HG03378 (cell line): ENCODE results near the gene GPR155.
A peak's percentile ranks its signal among the peaks of the same experiment; 100 is the strongest.
"Not testable (repeated sequence)": the region's sequence is repeated elsewhere in the genome, so short reads cannot be mapped to it uniquely, and the experiment has no call there.

ENCODE experiments used
- ATAC-seq: cut with Tn5 transposase; IDR thresholded peaks from one replicate; pipeline ENCODE4 v1.9.1; 2021; ENCODE audit warnings: mild to moderate bottlenecking, moderate library complexity; ENCODE audit not compliant: unreplicated experiment

GPR155 gene

DNA sequence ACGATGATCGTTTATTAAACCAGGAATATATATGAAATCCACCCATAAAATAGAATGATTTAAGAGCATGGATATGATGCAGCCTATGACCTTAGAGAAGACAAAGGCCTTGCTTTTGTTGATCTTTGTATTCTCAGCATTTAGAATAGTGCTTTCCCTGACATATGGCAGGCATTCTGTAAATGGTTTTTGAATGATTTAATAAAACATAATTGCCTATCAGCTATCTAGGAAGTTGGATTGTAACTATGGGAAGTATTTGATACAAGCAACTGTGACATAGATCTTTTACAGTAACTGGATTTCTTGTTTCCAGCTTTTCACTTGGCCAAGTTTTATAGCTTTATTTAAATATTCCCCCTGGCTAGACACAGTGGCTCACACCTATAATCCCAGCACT lies 5.1 kb upstream of the GPR155 start:
- ATAC-seq = no peak

DNA sequence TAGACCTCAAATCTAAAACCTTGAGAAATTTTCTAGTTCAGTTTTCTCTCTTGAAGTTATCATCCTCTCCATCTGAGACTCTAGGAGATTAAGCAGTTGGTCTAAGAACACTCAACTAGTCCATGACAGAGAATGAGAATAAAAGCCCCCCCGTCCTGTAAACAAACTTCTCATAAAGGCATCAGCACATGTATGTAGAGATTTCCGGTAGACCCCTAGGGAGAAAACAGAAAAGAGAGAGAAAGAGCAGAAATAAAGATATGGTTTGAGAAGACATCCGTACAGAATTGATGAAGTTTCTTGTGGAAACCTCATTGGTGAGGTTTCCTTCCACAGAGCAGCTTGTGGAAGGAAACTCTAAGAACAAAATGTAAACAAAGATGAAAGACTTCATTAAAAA lies 3.2 kb upstream of the GPR155 start:
- ATAC-seq = no peak

DNA sequence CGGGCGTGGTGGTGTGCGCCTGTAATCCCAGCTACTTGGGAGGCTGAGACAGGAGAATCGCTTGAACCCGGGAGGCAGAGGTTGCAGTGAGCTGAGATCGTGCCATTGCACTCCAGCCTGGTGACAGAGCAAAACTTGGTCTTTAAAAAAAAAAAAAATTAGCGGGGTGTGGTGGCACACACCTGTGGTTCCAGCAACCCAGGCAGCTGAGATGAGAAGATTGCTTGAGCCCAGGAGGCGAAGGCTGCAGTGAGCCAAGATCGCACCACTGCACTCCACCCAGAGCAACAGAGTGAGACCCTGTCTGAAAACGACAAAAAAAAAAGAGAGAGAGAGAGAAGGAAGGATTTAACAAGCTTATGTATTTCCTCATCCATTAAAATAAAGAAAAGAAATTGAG lies 2.7 kb upstream of the GPR155 start:
- not testable (repeated sequence) for ATAC-seq

DNA sequence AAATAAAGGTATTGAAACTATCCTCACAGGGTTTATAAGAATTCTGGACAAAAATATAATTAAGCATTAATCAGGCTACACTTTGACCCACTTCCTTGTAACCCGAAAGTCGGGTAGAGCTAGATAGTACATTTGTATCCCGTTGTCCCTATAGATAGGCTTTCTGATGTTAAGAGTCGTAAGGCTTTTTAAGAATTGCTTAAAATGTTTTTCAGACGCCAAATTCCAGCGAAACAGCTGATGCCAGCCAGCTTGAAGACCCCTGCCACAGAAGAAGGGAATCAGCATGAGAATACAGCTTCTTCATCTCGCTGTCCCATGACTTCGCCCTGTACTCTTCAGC lies 962 bp upstream of the GPR155 start:
- no peak for ATAC-seq

DNA sequence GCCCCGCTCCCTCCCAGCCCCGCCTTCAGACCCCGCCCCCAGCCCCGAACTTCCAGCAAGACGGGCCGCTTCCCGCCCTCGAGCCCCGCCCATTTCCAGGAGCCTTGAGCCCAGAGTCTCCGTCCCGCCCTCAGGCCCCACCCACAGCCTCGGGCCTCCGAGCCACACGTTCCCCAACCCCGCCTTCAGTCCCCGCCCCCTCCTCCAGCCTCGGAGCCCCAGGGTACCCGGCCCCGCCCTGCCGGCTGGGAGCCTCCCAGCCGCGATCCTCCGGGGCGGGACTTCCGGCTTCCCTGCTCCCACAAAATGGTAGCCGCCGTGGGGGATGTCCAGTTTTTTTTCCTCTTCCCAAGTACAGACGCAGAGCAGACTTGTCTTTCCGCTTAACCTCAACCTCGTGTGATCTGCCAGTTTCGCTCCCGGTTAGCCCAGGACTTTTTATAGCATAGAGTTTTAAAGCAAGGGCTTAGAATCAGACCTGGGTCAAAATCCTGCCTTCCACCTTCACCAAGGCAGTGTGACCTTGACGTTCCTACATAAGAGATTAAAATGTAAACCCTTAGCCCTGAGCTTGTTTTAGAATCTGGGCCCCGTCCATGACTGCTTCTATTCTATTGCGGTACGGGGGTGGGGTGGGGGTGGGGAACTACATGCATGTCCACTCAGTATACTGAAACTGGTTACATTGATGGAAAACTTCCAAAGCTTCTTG lies 435 bp upstream of the GPR155 start:
- ATAC-seq = peak; percentile 35

DNA sequence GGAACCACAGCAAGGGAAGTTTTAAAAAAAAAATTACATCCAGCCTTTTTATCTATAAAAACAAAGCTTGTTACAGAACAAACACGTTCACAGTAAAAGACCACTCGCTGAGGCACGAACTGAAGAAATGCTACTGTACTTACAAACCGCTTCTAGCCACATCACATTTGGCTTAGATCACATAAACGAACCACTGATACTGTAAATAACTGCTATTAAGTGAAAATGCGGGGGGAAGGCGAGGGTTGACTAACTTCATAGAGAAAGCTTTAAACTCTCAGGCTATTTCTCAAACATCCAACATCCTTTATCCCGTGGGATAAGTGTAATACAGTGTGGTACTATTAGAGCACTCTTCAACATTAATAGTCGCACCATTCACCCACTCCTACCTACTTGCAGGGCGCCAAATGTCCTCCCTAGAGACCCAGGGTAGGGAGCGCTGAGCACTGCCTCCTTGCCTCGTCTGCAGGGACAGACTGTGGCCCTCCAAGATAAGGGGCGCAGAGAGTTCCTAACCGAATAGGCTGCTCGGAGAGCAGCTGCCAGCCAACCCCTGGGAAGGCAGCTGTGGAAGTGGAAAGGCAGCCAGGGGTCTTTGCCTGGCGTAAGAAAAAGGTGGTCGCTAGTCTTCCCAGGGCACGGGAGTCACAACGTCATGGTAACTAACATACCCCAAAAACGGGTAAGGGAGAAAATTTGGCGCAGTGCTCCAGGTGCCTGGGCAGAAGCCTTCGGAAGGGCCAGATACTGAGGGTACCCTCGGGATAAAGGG lies 854 bp downstream of the GPR155 start:
- peak; percentile 32 for ATAC-seq

DNA sequence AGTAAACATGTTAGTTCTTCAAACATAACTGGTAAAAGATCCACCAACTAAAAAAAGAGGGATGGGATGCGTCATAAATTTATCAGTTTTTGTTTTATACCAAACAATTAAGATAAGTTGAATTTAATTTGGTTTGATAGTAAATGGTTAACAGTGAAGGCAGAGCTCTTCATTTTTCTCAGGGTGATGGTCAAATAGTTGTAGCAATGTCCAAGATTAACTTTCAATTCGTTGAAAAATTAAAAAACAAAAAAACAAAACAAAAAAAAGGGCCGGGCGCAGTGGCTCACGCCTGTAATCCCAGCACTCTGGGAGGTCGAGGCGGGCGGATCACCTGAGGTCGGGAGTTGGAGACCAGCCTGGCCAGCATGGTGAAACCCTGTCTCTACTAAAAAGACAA lies 1.8 kb downstream of the GPR155 start:
- not testable (repeated sequence) for ATAC-seq

DNA sequence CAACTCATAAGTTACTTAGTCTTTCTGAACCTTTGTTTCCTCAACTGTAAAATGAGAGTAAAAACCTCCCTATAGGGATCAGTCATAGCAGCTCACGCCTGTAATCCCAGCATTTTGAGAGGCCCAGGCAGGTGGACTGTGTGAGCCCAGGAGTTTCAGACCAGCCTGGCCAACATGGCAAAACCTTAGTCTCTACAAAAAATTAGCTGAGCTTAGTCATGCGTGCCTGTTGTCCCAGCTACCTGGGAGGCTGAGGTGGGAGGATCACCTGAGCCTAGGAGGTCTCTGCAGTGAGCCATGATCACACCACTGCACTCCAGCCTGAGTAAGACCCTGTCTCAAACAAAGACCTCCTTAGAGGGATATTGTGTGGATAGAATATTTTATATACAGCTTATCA lies 2.3 kb downstream of the GPR155 start:
- ATAC-seq = no peak

DNA sequence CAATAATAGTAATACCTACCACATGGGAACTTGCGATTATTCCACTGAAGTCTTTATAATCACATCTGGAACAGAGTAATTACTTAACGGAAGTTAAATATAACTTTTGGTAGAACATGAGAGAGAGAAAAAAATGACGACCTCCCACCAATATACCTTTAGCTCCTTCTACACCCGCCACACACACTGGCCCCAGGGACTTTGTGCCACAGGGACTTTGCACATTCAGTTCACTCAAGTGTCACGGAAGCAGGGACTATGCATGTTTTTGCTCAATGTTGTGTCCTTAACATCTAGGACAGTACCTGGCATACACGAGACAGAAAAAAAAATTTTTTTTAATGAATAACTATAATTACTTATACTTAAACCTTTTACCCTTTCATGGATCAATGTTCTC lies 4.0 kb downstream of the GPR155 start:
- ATAC-seq = no peak

DNA sequence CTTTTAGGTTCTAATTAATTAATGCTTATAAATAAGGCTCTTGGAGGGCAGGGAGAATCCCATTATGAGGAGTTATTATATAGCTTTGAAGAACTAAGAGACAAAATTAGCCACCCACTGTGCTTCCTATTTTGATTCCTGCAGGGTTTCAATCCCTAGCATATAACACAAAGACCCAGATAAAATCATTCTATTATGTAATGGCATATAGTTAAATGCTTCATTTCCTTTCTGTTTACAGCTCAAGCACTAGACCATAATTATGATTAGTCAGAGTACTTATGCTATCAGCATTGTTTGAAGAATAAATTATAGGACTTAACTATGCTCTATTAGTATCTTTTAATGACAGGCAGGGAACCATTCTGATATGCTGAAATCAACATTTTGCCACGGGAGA lies 9.1 kb downstream of the GPR155 start:
- no peak for ATAC-seq

DNA sequence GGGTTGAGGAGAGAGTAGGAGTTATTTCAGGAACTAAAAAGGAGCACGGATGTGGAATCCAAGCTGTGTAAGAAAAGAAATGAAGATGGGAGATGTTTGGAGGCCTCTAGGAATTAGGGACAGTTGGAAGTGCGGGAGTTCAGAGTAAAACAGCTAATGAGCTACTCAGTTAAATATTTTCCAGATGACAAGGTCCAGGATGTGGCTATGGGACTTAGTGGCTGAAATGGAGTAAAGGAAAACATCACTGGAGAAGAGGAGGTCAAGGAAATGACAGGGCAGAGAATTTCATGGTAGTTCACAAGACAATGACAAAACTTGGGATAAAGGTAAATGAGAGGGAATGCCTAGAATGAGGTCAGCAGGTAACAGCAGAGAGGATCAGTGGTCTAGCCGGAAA lies 13.0 kb downstream of the GPR155 start:
- ATAC-seq = no peak

DNA sequence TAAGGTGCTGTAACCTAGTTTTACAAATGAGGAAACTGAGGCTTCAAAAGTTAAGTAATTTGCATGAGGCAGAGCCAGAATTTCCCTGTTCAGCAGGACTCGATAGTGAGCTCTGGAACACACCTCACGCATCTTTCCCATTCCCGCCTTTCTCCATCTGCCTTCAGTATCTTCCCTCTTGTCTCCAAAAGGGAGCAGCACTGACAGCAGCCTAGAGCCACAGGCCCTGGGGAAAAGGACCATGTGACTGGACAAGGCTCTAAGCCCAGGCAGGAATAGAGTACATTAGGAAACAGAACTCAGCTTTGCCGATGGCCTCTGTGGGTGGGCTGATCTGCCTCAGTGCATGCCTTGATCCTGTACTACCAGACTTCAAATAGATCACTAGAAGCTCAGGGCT lies 21.5 kb downstream of the GPR155 start:
- ATAC-seq = no peak

DNA sequence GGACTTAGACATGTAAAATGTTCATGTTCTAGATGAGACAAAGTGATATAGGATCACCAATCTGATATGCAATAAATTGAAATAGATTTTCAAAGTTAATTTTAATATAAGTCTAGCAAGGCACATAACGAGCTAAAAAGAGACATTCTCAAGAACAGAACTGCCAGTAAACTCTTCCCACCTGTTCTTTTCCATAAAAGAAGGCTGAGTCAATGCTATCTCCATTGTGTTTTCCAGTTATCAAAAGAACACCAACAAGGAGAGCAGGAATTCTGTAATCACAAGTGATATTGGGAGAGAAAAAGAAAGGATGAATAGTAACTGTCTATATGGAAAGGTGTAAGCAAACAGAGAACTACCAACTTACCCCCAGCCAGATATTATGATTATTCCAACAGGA lies 25.6 kb downstream of the GPR155 start:
- no peak for ATAC-seq

DNA sequence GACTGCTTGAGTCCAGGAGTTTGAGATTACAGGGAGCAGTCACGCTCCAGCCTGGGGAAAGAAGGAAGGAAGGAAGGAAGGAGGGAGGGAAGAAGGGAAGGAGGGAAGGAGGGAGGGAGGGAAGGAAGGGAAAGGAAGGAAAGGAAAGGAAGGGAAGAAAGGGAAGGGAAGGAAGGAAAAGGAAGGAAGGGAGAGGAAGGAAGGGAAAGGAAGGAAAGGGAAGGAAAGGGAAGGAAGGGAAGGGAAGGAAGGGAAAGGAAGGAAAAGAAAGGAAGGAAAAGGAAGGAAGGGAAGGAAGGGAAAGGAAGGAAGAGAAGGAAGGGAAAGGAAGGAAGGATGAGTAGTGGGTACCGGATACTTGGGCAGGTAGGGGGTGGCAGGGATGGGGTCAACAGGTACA lies 32.3 kb downstream of the GPR155 start:
- ATAC-seq = no peak

DNA sequence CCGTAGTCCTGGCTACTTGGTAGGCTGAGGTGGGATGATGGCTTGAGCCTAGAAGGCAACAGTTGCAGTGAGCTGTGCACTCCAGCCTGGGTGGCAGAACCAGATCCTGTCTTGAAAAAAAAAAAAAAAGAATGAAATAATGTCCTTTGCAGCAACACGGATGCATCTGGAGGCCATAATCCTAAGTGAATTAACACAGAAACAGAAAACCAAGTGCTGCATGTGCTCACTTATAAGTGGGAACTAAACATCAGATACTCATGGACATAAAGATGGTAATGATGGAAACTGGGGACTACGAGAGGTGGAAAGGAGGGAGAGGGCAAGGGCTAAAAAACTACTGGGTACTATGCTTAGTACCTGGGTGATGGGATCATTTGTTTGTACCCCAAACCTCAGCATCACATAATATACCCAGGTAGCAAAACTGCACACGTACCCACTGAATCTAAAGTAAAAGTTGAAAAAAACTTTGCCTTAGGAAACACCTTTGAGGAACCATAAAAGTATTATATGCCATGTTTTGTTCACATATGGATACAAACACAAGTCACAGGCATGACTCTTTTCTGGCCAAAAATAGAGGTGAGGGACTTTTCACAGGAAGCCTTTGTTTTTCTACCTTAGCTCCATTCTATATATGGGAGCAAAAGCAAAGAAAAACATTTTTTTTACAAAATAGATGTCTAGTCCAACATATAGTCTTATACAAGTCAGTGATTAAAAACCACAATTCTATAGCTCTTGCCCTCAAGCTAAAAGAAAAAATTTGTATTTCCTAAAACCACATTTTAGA lies 36.6 kb downstream of the GPR155 start:
- no peak for ATAC-seq

DNA sequence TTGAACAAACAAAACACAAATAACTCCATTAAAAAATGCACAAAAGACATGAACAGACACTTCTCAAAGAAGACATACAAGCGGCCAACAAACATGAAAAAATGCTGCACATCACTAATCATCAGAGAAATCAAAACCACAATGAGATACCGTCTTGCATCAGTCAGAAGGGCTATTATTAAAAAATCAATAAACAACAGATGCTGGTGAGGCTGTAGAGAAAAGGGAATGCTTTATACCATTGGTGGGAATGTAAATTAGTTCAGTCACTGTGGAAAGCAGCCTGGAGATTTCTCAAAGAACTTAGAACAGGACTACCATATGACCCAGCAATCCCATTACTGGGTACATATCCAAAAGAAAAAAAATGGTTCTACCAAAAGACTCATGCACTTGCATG lies 37.8 kb downstream of the GPR155 start:
- ATAC-seq = no peak

DNA sequence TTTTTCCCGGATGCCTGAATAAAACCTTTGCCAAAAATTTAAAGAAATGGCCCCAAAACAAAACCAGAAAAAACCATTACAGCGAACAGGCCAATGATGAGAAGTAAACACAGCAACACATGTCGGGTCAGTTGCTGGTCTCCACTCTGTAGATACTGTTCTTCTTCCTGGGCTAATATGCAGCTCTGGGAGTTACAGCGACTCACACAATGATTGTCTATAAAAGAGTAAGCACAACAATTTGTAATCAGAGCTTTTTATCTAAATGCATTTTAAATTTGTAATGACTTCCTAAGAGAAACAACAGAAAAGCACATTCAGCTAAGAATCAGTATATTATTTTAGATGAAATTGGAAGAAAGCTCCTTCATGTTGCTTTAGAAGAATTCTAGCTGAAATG lies 40.3 kb downstream of the GPR155 start:
- no peak for ATAC-seq

DNA sequence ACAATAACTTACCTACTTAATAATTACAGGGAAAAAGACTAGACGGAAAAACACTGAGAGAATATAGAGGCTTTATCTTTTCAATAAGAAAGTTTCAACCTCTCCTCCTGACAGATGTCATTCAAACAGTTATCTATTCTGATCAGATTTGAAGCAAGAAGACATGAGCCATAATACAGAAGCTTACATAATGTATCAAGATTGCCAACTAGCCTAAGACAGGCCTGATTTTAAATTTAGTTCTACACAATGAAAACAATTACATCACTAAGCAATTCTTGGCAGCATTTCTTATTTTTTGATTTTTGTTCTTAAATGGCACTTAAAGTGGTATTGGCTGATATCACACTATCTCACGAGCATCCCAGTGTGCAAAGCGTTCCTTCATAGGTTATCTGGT lies 41.6 kb downstream of the GPR155 start:
- ATAC-seq = no peak

DNA sequence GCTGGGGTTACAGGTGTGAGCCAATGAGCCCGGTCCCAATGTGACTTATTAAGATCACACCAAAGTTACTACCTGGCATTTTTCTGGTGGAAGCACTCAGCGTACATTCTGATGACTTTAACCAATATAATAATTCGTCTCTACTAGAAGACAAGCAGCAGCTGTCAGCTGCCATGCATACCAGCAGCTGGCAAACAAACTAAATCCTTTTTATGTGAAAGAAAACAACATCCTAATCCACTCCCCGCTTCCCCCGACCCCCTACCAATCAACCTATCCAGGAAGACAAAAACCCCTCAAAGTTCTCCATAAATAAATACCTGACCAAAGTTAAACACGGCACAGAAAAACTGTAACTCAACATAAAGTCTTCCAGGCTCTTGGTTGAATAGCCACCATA lies 42.1 kb downstream of the GPR155 start:
- no peak for ATAC-seq

DNA sequence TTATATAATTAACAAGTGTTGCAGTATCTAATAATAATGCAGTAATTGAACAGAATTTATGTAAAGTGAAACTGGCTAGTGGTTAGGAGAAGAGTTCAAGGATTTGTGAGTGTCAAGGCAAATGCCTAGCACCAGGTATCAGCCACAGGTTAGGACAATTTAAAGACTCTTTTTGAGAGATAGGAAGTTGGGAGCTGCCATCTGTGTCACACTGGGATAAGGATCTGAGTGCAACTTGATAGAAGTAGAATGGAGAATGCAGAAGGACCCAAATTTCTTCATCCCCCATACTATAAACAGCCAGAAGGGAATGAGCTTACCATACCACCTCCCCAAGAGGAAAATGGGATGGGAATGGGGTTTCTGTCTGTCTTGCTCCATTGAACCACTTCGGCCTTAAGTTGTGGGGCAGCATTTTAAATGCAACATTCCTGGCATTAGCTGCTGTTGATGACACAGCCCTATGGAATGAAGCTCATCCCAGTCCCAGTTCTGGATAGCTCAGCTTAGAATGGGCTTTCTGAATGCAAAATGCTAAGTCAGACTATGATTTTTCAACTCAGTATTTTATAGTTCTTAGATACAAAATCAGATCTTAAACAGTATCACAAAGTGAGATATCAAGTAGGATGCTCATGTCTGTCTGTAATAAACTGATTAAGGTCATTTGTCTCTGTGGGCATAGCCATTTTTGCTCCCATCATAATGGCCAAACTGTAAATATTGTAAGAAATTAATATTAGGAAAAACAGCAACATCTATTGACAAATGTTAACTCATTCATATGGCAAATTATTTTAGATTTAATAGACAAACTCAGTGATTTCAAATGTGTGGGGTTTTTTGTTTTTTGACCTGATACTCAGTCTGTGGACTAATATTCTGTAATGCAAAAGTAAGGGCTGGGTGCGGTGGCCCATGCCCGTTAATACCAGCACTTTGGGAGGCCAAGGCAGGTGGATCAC lies 44.0 kb downstream of the GPR155 start:
- ATAC-seq = no peak

DNA sequence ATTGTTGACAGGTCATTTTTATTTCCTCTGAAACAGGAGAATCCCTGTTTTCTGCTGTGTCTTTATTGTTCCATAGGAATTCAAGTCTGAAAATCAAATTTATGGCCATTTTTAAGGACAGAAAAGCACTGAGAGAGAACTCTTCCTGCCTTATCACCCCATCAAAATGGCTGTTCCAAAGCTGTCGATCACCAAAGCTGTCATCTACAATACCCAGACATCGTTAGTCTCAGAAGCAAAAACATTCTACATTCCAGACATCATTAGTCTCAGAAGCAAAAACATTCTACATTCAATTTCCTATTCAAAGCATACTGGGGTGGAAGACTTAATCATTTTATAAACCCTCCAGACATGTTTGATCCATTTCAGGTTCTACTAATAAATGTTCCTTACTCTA lies 46.9 kb downstream of the GPR155 start:
- ATAC-seq = no peak
